Activated naive CD4-positive, alpha-beta T cell (primary cell): ENCODE results near the gene HSF4.
"Not testable (repeated sequence)": the region's sequence is repeated elsewhere in the genome, so short reads cannot be mapped to it uniquely, and the experiment has no call there.

Source experiments
- DNase-seq, 4 experiments: peaks; one replicate each; lab custom pipeline; 2025; lab: John Stamatoyannopoulos, UW

The HSF4 gene, protein sequence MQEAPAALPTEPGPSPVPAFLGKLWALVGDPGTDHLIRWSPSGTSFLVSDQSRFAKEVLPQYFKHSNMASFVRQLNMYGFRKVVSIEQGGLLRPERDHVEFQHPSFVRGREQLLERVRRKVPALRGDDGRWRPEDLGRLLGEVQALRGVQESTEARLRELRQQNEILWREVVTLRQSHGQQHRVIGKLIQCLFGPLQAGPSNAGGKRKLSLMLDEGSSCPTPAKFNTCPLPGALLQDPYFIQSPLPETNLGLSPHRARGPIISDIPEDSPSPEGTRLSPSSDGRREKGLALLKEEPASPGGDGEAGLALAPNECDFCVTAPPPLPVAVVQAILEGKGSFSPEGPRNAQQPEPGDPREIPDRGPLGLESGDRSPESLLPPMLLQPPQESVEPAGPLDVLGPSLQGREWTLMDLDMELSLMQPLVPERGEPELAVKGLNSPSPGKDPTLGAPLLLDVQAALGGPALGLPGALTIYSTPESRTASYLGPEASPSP

DNA sequence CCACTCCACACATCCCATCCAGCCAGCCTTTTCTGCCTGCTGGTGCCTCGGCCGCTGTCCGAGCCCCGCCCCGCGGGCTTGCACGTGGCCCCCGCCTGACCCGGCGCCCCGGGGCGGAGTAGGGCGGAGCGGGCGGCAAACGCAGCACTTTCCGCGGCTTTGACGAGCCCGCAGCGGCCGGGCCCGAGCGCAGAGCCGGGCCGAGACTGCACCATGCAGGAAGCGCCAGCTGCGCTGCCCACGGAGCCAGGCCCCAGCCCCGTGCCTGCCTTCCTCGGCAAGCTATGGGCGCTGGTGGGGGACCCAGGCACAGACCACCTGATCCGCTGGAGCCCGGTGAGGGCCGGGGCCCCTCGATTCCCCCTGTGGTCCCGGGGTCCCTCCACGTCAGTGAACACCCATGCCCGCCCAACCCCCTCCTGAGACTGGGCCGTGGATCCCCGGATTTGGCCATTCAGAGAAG, at the start of gene HSF4:
Gene HSF4, plus strand, starts transcription at position 147 of the 463 bp plus-strand sequence. Its CDS starts 67 bp downstream, at position 214.
- no peak for DNase-seq

- no peak for DNase-seq
These were observed 49.8 kb upstream of the HSF4 start for GRCh38 chr16:67114793-67115192.

GRCh38 chr16:67115639-67116038, 48.9 kb upstream of the HSF4 start:
- DNase-seq = no peak

DNA sequence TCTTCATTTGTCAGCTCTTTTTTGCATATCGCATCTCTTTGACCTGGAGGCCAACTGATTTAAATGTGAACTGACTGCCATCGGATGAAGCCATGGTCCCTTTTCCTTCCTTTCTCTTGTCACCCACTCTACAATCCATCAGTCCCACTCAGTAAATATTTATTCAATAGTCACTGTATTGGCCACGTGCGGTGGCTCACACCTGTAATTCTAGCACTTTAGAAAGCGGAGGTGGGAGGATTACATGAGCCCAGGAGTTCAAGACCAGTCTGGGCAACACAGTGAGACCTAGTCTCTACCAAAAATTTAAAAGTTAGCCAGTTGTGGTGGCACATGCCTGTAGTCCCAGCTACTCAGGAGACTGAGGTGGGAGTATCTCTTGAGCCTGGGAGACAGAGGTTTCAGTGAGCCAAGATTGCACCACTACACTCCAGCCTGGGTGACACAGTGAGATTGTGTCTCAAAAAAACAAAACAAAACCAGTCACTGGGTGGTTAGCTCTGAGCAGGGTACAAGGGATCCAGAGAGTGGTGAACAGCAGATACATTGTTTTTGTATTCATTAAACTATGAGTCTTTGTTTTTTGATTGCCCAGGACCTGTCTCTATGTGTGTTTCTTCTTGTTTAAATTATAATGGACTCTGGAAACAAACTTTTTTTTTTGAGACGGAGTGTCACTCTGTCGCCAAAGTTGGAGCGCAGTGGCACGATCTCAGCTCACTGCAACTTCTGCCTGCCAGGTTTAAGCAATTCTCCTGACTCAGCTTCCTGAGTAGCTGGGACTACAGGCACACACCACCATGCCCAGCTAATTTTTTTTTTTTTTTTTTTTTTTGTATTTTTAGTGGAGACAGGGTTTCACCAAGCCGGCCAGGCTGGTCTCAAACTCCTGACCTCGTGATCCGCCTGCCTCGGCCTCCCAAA, 47.9 kb upstream of the HSF4 start:
- no peak for DNase-seq

- no peak for DNase-seq
These were observed 46.8 kb upstream of the HSF4 start for GRCh38 chr16:67117716-67118115.

- no peak for DNase-seq
These were observed 44.5 kb upstream of the HSF4 start for GRCh38 chr16:67120025-67120424.

- not testable (repeated sequence) for DNase-seq
These were observed 41.7 kb upstream of the HSF4 start for GRCh38 chr16:67122799-67123198.

GRCh38 chr16:67128417-67128816, 36.1 kb upstream of the HSF4 start:
- no peak for DNase-seq

- no peak for DNase-seq
These were observed 35.7 kb upstream of the HSF4 start for GRCh38 chr16:67128887-67129286.

GRCh38 chr16:67129422-67129821, 35.1 kb upstream of the HSF4 start:
- DNase-seq = no peak

DNA sequence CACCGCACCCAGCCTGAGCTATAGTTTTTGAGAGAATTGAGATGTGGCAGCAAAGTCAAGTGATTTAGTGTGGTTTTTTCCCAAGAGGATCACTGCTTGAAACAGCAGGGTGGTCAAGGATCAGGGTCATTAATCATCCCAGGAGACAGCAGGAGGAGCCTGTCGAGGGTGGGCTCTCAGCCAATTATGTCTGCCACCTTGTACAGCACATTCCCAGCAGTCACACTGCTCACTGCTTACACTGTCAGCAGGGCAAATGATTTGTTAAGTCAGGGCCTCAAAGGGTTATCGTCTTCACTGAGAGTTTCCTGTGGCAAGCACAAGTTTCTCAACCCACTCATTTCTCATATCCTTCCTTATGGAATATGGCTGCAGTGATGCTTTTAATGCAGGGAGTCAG, 26.9 kb upstream of the HSF4 start:
- no peak for DNase-seq

DNA sequence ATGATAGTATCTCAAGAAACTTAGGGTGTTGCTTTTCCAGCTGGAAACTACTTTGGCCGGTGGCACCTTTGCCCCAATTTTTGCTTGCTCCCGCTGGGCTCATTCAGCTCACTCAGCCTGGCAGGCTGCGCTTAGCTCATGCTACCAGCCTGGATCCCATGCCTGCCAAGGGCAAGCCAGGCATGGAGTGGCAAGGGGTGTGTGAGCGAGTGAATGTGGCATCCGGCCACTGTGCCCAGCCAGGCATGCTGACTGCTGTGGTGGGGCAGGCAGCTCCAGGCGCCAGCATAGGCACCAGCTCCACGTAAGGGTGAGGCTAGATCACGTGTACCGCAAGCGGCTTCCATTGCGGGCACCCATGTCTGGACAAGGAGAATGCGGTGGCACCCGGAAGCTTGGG, 23.2 kb upstream of the HSF4 start:
- no peak for DNase-seq

DNA sequence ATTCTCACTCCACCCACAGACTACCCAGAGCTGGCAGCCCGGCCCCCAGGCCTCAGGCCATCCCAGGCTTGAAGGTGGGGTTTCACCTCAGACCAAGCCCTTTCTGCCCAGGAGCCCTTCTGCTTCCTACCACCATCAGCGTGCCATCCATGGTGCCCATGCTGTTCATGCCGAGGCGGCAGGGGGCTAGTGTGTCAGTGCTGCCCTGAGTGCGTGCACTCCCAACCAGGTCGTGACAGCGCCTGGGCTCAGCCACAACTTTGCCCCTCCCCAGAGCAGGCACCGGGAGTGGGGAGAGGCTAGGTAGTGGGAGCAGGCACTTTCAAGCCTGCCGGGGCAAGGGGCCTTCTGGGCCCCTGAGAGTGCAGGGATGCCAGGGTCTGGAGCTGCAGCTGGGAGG, 22.2 kb upstream of the HSF4 start:
- no peak for DNase-seq

GRCh38 chr16:67144943-67145342, 19.6 kb upstream of the HSF4 start:
- no peak for DNase-seq

DNA sequence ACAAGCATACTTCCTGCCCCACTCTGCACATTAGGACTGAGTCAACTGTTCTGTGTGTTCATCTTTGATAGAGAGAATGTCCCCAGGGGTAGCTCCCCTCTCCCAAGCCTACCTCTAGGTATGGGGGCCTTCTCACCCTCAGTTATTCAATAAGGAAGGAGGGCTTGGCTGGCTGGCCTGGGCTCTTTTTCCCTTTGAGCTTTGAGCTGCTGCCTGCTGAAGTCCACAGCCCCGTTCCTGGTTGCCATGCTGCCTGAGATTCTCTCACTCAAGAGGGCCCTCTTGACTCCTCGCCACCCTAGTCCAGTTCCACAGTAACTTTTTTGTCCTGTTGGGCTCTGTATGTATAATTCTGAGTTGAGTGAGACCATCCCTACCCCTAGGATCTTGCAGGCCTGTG, 18.8 kb upstream of the HSF4 start:
- no peak for DNase-seq

- DNase-seq = no peak
These were observed 17.8 kb upstream of the HSF4 start for GRCh38 chr16:67146523-67147357.

GRCh38 chr16:67147437-67148140, 17.0 kb upstream of the HSF4 start:
- no peak for DNase-seq

DNA sequence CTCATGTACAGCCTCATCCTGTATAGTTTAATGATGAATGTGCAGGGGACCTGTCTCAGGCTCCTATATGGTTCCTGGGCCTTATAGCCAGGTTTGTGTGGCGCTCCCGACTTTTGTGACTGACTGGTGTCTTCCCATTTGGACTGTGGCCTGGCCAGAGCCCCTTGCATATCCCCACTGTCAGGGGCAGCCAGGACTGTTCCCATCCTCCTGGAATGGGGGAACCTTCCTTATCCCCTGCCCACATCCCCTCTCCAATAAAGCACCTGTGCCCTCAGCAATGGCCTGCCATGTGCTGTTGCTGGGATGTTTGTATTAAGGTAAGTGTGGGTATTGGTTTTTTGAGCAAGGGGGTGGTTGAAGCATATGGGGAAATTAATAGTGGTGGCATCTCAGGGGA, 16.3 kb upstream of the HSF4 start:
- no peak for DNase-seq

DNA sequence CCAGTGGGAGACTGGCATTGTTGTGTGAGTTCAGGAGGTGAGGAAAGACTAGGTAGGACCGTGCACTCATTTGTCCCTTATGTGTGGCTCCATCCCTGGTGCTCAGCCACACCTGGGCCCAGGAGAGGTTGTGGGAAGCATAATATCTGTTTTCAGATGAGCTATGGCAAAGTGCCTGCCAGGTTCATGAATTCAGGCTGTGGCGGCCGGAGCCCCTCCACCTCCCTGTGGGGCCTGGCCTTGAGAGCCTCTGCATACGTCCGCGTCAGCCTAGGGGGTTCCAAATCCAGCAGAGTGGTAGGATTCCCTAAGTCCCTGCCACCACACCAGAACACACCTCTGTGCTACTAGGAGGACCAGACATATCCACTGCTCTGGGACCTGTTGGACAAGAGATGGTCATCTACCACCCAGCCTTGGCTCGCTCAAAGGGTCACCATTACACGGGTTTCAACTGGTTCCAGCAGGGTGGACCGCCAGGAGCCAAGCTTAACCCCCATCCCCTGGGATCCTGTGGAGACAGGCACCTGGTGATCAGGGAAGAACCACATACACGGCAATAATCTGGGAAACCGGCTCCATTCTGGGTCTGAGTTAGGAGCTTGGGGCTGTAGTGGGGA, 15.8 kb upstream of the HSF4 start:
- no peak for DNase-seq

GRCh38 chr16:67149276-67150046, 15.1 kb upstream of the HSF4 start:
- no peak for DNase-seq
